ENCODE results near the gene OLIG2. TPM values are rescaled to one million over a fixed set of nuclear protein-coding genes. Genes with fewer than 3 reads are reported as not detected.

The OLIG2 gene
- total RNA-seq, 1 experiment from 2014 or later, result not detected

DNA sequence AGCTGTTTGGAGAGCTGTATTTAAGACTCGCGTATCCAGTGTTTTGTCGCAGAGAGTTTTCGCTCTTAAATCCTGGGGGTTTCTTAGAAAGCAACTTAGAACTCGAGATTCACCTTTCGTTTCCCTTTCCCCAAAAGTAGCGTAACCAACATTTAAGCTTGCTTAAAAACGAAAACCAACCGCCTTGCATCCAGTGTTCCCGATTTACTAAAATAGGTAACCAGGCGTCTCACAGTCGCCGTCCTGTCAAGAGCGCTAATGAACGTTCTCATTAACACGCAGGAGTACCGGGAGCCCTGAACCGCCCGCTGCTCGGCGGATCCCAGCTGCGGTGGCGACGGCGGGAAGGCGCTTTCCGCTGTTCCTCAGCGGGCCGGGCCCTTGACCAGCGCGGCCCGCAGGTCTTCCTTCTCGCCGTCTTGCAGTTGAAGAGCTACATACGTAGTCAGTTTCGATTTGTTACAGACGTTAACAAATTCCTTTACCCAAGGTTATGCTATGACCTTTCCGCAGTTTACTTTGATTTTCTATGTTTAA, 46.1 kb downstream of the OLIG2 start:
- ATAC-seq (no peak), DNase-seq (ENCODE audit: low read depth, low spot score) (no peak)
- H3K27me3 ChIP-seq (ENCODE audit: insufficient read depth, low read length), result peaks cover 12% of the 10 kb centered on the region
- BruUV-seq (replicated peaks), result no TSS peak
- H3K9ac ChIP-seq (ENCODE audit: low read length), result no peak overlapping the region
- no peak overlapping the region for H2AFZ ChIP-seq (ENCODE audit: low read depth, low read length, poor library complexity, severe bottlenecking)
- ChIA-PET RAD21 (ENCODE audit: low non-redundant PET in 1 of 2, low total read pairs in 2 of 2, uncharacterized antibody in 2 of 2, unreplicated experiment in 2 of 2) (no interaction called here), CTCF (no interaction called here), POLR2A (interaction anchor here (1.5 kb wide), 1 partner anchor 9 kb away, joined by 3 read pairs; no protein-coding TSS in a partner anchor)
- no peak overlapping the region for H3K4me2 ChIP-seq (ENCODE audit: low read length)
- H3K9me3 ChIP-seq (ENCODE audit: control insufficient read depth in 1 of 2, insufficient read depth in 1 of 2, low read depth in 1 of 2, low read length in 2 of 2), result no peaks in the 10 kb centered on the region
- intact Hi-C loops (cut with micrococcal nuclease), result no loop called here
- H3K79me2 ChIP-seq (ENCODE audit: insufficient read depth, low read length), result no peaks in the 10 kb centered on the region
- no peaks in the 10 kb centered on the region for H4K20me1 ChIP-seq (ENCODE audit: insufficient read depth)
- no peaks in the 10 kb centered on the region for H3K9me2 ChIP-seq (ENCODE audit: insufficient read depth)
- no peak overlapping the region for H3K4me3 ChIP-seq (replicated peaks in 1 of 2; ENCODE audit: low read depth in 1 of 2, low read length in 2 of 2)
- H3K27ac ChIP-seq (ENCODE audit: low read depth, low read length), result no peak overlapping the region
- peaks cover 3 to 10% of the 10 kb centered on the region in 2 experiments; a peak in 2 of 4 replicates for H3K4me1 ChIP-seq (ENCODE audit: control insufficient read depth in 1 of 2, insufficient read depth in 2 of 2, low read length in 2 of 2)
- H3K36me3 ChIP-seq (ENCODE audit: control insufficient read depth in 1 of 2, insufficient read depth in 2 of 2, low read length in 2 of 2), result no peaks in the 10 kb centered on the region
- no peak for TF ChIP-seq EZH2 (IDR thresholded peaks at IDR 0.05)
- TF ChIP-seq EZH2phosphoT487 (IDR thresholded peaks at IDR 0.05; ENCODE audit: borderline replicate concordance), result no peak
- TF ChIP-seq FOSL1 (IDR thresholded peaks at IDR 0.05; ENCODE audit: low read depth), result no peak
- no peak for TF ChIP-seq CTCF (IDR thresholded peaks at IDR 0.05 in 2 of 3, conservative IDR thresholded peaks at IDR 0.05 in 1 of 3; ENCODE audit: borderline replicate concordance in 1 of 3, insufficient read depth in 1 of 3, low read depth in 2 of 3, low read length in 2 of 3)
- no peak for TF ChIP-seq CBX3 (IDR thresholded peaks at IDR 0.05; ENCODE audit: low read depth)
- no peak for TF ChIP-seq ELF1 (IDR thresholded peaks at IDR 0.05; ENCODE audit: borderline replicate concordance, low read depth)
- no peak for TF ChIP-seq CEBPB (IDR thresholded peaks at IDR 0.05; ENCODE audit: low read depth)
- no peak for TF ChIP-seq TCF7L2 (IDR thresholded peaks at IDR 0.05; ENCODE audit: borderline replicate concordance, extremely low read depth, insufficient read depth, insufficient read length)

DNA sequence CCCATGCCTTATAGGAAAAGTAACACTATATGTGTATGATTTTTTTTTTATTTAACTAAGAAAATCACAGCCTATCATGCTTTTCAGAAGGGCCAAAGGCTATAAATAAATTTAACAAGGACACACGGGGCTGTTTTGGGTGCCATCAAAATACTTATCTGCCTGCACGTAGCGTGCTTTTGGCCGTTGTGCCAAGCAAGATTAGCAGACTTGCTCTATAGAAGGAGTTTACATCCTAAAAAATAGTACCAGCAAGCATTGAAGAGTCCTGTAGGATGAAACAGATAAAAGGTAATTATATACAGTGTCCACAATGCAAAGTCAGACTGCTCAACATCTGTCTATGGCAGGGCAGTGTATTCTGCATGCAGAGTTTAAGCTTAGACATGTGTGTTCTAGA, 47.9 kb downstream of the OLIG2 start:
- no peaks in the 10 kb centered on the region for H3K79me2 ChIP-seq (ENCODE audit: insufficient read depth, low read length)
- H3K36me3 ChIP-seq (ENCODE audit: control insufficient read depth in 1 of 2, insufficient read depth in 2 of 2, low read length in 2 of 2), result no peaks in the 10 kb centered on the region
- H3K4me2 ChIP-seq (ENCODE audit: low read length), result no peak overlapping the region
- no TSS peak for BruUV-seq (replicated peaks)
- no peaks in the 10 kb centered on the region for H4K20me1 ChIP-seq (ENCODE audit: insufficient read depth)
- H3K27me3 ChIP-seq (ENCODE audit: insufficient read depth, low read length), result peaks cover 1% of the 10 kb centered on the region
- intact Hi-C loops (cut with micrococcal nuclease), result no loop called here
- ChIA-PET POLR2A (no interaction called here), CTCF (no interaction called here), RAD21 (ENCODE audit: low non-redundant PET in 1 of 2, low total read pairs in 2 of 2, uncharacterized antibody in 2 of 2, unreplicated experiment in 2 of 2) (no interaction called here)
- peaks cover 3 to 16% of the 10 kb centered on the region in 2 experiments for H3K4me1 ChIP-seq (ENCODE audit: control insufficient read depth in 1 of 2, insufficient read depth in 2 of 2, low read length in 2 of 2)
- TF ChIP-seq ZNF274 (IDR thresholded peaks at IDR 0.05; ENCODE audit: low read depth, low read length) (no peak), SP1 (IDR thresholded peaks at IDR 0.05; ENCODE audit: low read depth) (no peak), RAD21 (IDR thresholded peaks at IDR 0.05; ENCODE audit: low read depth) (no peak), EZH2 (IDR thresholded peaks at IDR 0.05) (no peak), TCF7L2 (IDR thresholded peaks at IDR 0.05; ENCODE audit: borderline replicate concordance, extremely low read depth, insufficient read depth, insufficient read length) (no peak), SRF (IDR thresholded peaks at IDR 0.05; ENCODE audit: low read depth) (no peak), POLR2A (IDR thresholded peaks at IDR 0.05; ENCODE audit: borderline replicate concordance, extremely low read depth, insufficient read depth, insufficient read length) (no peak), ELF1 (IDR thresholded peaks at IDR 0.05; ENCODE audit: borderline replicate concordance, low read depth) (no peak), ATF3 (IDR thresholded peaks at IDR 0.05) (no peak), CBX3 (IDR thresholded peaks at IDR 0.05; ENCODE audit: low read depth) (no peak)
- TF ChIP-seq, protein P1, sequence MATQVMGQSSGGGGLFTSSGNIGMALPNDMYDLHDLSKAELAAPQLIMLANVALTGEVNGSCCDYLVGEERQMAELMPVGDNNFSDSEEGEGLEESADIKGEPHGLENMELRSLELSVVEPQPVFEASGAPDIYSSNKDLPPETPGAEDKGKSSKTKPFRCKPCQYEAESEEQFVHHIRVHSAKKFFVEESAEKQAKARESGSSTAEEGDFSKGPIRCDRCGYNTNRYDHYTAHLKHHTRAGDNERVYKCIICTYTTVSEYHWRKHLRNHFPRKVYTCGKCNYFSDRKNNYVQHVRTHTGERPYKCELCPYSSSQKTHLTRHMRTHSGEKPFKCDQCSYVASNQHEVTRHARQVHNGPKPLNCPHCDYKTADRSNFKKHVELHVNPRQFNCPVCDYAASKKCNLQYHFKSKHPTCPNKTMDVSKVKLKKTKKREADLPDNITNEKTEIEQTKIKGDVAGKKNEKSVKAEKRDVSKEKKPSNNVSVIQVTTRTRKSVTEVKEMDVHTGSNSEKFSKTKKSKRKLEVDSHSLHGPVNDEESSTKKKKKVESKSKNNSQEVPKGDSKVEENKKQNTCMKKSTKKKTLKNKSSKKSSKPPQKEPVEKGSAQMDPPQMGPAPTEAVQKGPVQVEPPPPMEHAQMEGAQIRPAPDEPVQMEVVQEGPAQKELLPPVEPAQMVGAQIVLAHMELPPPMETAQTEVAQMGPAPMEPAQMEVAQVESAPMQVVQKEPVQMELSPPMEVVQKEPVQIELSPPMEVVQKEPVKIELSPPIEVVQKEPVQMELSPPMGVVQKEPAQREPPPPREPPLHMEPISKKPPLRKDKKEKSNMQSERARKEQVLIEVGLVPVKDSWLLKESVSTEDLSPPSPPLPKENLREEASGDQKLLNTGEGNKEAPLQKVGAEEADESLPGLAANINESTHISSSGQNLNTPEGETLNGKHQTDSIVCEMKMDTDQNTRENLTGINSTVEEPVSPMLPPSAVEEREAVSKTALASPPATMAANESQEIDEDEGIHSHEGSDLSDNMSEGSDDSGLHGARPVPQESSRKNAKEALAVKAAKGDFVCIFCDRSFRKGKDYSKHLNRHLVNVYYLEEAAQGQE (IDR thresholded peaks at IDR 0.05; ENCODE audit: low read depth), result no peak
- no peaks in the 10 kb centered on the region for H3K9me3 ChIP-seq (ENCODE audit: control insufficient read depth in 1 of 2, insufficient read depth in 1 of 2, low read depth in 1 of 2, low read length in 2 of 2)
- no peak overlapping the region for H2AFZ ChIP-seq (ENCODE audit: low read depth, low read length, poor library complexity, severe bottlenecking)
- H3K27ac ChIP-seq (ENCODE audit: low read depth, low read length), result no peak overlapping the region
- no peak overlapping the region for H3K9ac ChIP-seq (ENCODE audit: low read length)
- H3K9me2 ChIP-seq (ENCODE audit: insufficient read depth), result no peaks in the 10 kb centered on the region
- DNase-seq (ENCODE audit: low read depth, low spot score) (no peak), ATAC-seq (no peak)
- no peak overlapping the region for H3K4me3 ChIP-seq (replicated peaks in 1 of 2; ENCODE audit: low read depth in 1 of 2, low read length in 2 of 2)
